Measurements from ENCODE around the gene TRAPPC10. TPM values are rescaled to one million over a fixed set of nuclear protein-coding genes. Genes with fewer than 3 reads are reported as not detected.

TRAPPC10 gene
- total RNA-seq, 1 donor from 2014 or later, result 48.4 TPM

GRCh38 chr21:44002511-44002910 lies 9.6 kb upstream of the TRAPPC10 start:
- Mint-ChIP-seq H3K4me1 (ENCODE audit: low read depth, unreplicated experiment) (no peaks in the 10 kb centered on the region), H3K36me3 (ENCODE audit: unreplicated experiment) (no peaks in the 10 kb centered on the region), H3K4me3 (ENCODE audit: unreplicated experiment) (no peak overlapping the region), H3K27ac (ENCODE audit: unreplicated experiment) (no peak overlapping the region), H3K9me3 (ENCODE audit: unreplicated experiment) (no peaks in the 10 kb centered on the region), H3K27me3 (ENCODE audit: unreplicated experiment) (peaks cover 3% of the 10 kb centered on the region)
- no peak for TF ChIP-seq CTCF (IDR thresholded peaks at IDR 0.05; ENCODE audit: partially characterized antibody, unreplicated experiment)
- no peak for DNase-seq

GRCh38 chr21:44003307-44003966 lies 8.7 kb upstream of the TRAPPC10 start:
- TF ChIP-seq CTCF (IDR thresholded peaks at IDR 0.05; ENCODE audit: partially characterized antibody, unreplicated experiment), result no peak
- Mint-ChIP-seq H3K4me3 (ENCODE audit: unreplicated experiment) (no peak overlapping the region), H3K36me3 (ENCODE audit: unreplicated experiment) (peaks cover 4% of the 10 kb centered on the region), H3K27me3 (ENCODE audit: unreplicated experiment) (peaks cover 3% of the 10 kb centered on the region), H3K27ac (ENCODE audit: unreplicated experiment) (no peak overlapping the region), H3K4me1 (ENCODE audit: low read depth, unreplicated experiment) (no peaks in the 10 kb centered on the region), H3K9me3 (ENCODE audit: unreplicated experiment) (no peaks in the 10 kb centered on the region)
- no peak for DNase-seq

DNA sequence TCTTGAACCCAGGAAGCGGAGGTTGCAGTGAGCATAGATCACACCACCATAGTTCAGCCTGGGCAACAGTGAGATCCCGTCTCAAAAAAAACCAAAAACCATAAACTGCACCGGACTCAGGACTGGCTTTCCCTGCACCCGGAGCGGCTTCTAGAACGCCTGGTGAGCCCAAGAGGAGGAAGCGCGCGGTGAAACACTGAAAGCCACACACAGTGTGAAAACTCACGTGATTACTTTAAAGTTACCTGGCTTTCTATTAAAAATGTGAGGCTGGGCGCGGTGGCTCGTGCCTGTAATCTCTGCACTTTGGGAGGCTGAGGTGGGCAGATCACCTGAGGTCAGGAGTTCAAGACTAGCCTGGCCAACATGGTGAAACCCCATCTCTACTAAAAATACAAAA lies 7.0 kb upstream of the TRAPPC10 start:
- DNase-seq, result no peak
- TF ChIP-seq CTCF (IDR thresholded peaks at IDR 0.05; ENCODE audit: partially characterized antibody, unreplicated experiment), result no peak
- no peaks in the 10 kb centered on the region for H3K4me1 Mint-ChIP-seq (ENCODE audit: low read depth, unreplicated experiment)
- H3K36me3 Mint-ChIP-seq (ENCODE audit: unreplicated experiment), result peaks cover 5% of the 10 kb centered on the region
- peaks cover 3% of the 10 kb centered on the region for H3K27me3 Mint-ChIP-seq (ENCODE audit: unreplicated experiment)
- no peak overlapping the region for H3K27ac Mint-ChIP-seq (ENCODE audit: unreplicated experiment)
- no peak overlapping the region for H3K4me3 Mint-ChIP-seq (ENCODE audit: unreplicated experiment)
- H3K9me3 Mint-ChIP-seq (ENCODE audit: unreplicated experiment), result no peaks in the 10 kb centered on the region

GRCh38 chr21:44005593-44005992 lies 6.5 kb upstream of the TRAPPC10 start:
- Mint-ChIP-seq H3K27ac (ENCODE audit: unreplicated experiment) (no peak overlapping the region), H3K27me3 (ENCODE audit: unreplicated experiment) (peaks cover 2% of the 10 kb centered on the region), H3K4me3 (ENCODE audit: unreplicated experiment) (no peak overlapping the region), H3K36me3 (ENCODE audit: unreplicated experiment) (peaks cover 5% of the 10 kb centered on the region), H3K9me3 (ENCODE audit: unreplicated experiment) (no peaks in the 10 kb centered on the region), H3K4me1 (ENCODE audit: low read depth, unreplicated experiment) (no peaks in the 10 kb centered on the region)
- no peak for TF ChIP-seq CTCF (IDR thresholded peaks at IDR 0.05; ENCODE audit: partially characterized antibody, unreplicated experiment)
- DNase-seq, result no peak

DNA sequence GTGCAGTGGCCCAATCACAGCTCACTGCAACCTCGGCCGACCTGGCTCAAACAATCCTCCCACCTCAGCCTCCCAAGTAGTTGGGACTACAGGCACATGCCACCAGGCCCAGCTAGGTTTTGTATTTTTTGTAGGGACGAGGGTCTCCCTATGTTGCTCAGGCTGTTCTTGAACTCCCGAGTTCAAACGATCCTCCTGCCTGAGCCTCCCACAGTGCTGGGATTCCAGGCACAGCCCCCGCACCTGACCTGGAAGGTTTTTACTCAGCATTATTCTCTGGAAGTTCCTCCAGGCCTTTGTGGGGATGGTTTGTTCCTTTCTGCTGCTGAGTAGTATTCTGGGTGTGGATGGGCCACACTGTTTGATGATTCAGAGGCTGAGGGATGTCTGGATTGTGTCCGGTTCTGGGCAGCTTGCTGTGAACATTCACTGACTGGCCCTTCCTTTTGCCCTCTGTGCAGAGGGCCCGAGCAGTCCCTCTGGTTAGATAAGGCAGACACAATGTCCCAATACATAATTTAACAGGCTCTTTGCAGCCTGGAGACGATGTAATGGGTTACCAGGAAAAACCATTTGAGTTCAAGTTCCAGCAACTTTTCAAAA lies 6.0 kb upstream of the TRAPPC10 start:
- no peak overlapping the region for H3K27ac Mint-ChIP-seq (ENCODE audit: unreplicated experiment)
- H3K36me3 Mint-ChIP-seq (ENCODE audit: unreplicated experiment), result peaks cover 5% of the 10 kb centered on the region
- TF ChIP-seq CTCF (IDR thresholded peaks at IDR 0.05; ENCODE audit: partially characterized antibody, unreplicated experiment), result no peak
- no peak overlapping the region for H3K4me3 Mint-ChIP-seq (ENCODE audit: unreplicated experiment)
- peaks cover under 1% of the 10 kb centered on the region for H3K4me1 Mint-ChIP-seq (ENCODE audit: low read depth, unreplicated experiment)
- H3K27me3 Mint-ChIP-seq (ENCODE audit: unreplicated experiment), result peaks cover 2% of the 10 kb centered on the region
- peaks cover 2% of the 10 kb centered on the region for H3K9me3 Mint-ChIP-seq (ENCODE audit: unreplicated experiment)
- DNase-seq, result no peak
